Measurements from ENCODE around the gene C11orf68.
"Not testable (repeated sequence)": the region's sequence is repeated elsewhere in the genome, so short reads cannot be mapped to it uniquely, and the experiment has no call there.

The C11orf68 gene

DNA sequence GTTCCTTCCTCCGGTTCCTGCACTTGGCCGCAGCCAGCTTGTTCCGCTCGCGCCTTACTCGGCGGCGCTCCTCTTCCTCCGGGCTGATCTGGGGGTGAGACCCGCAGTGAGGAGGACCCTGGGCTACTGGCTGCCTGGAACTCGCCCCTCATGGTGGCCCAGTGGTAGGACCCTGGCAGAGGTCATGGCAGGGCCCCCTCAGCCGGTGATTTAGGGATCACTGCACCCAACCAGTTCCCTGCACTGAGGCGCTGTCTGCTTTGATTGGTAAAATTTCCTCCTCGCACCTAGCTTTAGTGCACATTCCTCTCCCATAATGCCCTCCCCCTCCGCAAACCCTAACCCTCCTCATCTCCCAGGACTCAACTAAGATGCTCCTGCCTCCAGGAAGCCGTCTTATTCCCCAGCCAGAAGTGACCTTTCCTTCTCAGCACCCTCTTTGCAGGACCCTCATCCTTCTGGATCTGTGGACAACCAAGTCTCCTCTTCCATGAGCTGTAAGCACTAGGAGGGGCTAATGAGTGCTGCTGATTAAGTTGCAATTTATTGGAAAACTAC is 24.7 kb downstream of the C11orf68 start:
- TF ChIP-seq SPI1 (IDR thresholded peaks at IDR 0.05; ENCODE audit: borderline replicate concordance, low read depth) = peak; percentile 68; the same call in 1 of the 2 replicates
- TF ChIP-seq, protein P1, sequence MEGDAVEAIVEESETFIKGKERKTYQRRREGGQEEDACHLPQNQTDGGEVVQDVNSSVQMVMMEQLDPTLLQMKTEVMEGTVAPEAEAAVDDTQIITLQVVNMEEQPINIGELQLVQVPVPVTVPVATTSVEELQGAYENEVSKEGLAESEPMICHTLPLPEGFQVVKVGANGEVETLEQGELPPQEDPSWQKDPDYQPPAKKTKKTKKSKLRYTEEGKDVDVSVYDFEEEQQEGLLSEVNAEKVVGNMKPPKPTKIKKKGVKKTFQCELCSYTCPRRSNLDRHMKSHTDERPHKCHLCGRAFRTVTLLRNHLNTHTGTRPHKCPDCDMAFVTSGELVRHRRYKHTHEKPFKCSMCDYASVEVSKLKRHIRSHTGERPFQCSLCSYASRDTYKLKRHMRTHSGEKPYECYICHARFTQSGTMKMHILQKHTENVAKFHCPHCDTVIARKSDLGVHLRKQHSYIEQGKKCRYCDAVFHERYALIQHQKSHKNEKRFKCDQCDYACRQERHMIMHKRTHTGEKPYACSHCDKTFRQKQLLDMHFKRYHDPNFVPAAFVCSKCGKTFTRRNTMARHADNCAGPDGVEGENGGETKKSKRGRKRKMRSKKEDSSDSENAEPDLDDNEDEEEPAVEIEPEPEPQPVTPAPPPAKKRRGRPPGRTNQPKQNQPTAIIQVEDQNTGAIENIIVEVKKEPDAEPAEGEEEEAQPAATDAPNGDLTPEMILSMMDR (IDR thresholded peaks at IDR 0.05; ENCODE audit: insufficient read depth, low read length) = no peak
- TF ChIP-seq, protein P2, sequence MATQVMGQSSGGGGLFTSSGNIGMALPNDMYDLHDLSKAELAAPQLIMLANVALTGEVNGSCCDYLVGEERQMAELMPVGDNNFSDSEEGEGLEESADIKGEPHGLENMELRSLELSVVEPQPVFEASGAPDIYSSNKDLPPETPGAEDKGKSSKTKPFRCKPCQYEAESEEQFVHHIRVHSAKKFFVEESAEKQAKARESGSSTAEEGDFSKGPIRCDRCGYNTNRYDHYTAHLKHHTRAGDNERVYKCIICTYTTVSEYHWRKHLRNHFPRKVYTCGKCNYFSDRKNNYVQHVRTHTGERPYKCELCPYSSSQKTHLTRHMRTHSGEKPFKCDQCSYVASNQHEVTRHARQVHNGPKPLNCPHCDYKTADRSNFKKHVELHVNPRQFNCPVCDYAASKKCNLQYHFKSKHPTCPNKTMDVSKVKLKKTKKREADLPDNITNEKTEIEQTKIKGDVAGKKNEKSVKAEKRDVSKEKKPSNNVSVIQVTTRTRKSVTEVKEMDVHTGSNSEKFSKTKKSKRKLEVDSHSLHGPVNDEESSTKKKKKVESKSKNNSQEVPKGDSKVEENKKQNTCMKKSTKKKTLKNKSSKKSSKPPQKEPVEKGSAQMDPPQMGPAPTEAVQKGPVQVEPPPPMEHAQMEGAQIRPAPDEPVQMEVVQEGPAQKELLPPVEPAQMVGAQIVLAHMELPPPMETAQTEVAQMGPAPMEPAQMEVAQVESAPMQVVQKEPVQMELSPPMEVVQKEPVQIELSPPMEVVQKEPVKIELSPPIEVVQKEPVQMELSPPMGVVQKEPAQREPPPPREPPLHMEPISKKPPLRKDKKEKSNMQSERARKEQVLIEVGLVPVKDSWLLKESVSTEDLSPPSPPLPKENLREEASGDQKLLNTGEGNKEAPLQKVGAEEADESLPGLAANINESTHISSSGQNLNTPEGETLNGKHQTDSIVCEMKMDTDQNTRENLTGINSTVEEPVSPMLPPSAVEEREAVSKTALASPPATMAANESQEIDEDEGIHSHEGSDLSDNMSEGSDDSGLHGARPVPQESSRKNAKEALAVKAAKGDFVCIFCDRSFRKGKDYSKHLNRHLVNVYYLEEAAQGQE (IDR thresholded peaks at IDR 0.05; ENCODE audit: insufficient replicate concordance, low read depth) = no peak
- TF ChIP-seq GABPA (IDR thresholded peaks at IDR 0.05; ENCODE audit: low read depth) = peak; percentile 85
- peak; percentile 58; the same call in 1 of the 2 replicates for TF ChIP-seq POLR2AphosphoS5 (IDR thresholded peaks at IDR 0.05; ENCODE audit: low read depth)
- peak overlapping the region; percentile 30 for H3K4me3 ChIP-seq (replicated peaks; ENCODE audit: insufficient read depth, low read length)
- peak overlapping the region; percentile 70 for H3K27ac ChIP-seq (replicated peaks)
- peak in 1 of 2 experiments; percentile 69 for DNase-seq (ENCODE audit: low read depth in 1 of 2, low spot score in 1 of 2)
- H3K27me3 ChIP-seq (ENCODE audit: insufficient read depth, poor library complexity, severe bottlenecking) = no peaks in the 10 kb centered on the region

DNA sequence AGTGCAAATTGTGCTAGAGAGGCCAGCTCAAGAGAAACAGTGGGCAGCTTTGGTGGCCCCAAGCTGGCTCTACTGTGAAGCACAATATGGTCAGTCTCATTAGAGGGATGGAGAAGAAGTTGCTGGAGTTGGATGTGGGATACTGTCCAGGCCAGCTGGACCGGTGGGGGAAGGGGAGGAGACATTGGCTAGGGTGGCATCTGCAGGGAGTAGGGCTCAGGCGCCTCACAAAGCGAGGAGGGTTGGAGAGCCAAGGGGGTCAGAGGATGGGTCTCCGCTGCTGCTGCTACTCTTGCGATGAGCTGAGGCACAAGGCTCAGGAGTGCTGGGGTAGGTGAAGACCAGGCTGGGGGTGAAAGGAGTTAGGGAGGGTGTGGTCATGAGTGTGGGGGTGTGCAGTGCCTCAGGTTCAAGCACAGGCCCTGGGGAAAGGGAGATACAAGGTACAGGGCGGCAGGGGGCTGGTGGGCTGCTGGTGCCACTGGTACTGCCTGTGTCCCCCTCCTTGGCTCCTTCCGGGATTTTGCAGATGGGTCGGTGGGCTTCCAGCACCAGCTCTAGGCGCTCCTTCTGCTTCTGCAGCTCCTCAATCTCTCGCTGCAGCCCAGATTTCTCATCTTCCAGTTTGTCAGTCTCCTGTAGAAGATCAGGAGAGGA is 26.1 kb downstream of the C11orf68 start:
- DNase-seq (ENCODE audit: low read depth in 1 of 2, low spot score in 1 of 2) = no peak
- Histone ChIP-seq H3K27me3 (ENCODE audit: insufficient read depth, poor library complexity, severe bottlenecking) (no peaks in the 10 kb centered on the region), H3K27ac (replicated peaks) (no peak overlapping the region), H3K4me3 (replicated peaks; ENCODE audit: insufficient read depth, low read length) (peak overlapping the region; percentile 83)
- TF ChIP-seq, protein P2 (IDR thresholded peaks at IDR 0.05; ENCODE audit: insufficient replicate concordance, low read depth) = no peak
- TF ChIP-seq POLR2AphosphoS5 (IDR thresholded peaks at IDR 0.05; ENCODE audit: low read depth) = peak; percentile 57; the same call in 1 of the 2 replicates

DNA sequence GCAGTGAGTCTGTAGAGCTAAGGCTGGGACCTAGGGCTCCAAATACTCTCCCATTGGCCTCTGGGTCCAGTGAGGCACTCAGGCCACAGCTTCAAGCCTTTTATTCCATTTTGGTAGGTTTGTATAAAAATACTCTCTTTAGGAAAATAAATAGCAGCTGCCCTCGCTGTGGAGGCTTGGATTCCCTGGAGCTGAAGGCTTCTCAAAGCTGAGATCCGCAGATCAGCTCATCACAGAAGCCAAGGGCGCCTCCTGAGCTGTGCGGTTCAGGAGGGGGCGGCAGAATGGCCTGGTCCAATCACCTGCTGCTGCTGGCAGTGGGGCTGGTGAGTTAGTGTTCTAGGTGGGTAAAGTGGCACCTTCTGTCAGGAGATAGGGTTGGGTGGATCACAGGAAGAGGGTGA is 26.7 kb downstream of the C11orf68 start:
- H3K27me3 ChIP-seq (ENCODE audit: insufficient read depth, poor library complexity, severe bottlenecking); DNase-seq (ENCODE audit: low read depth in 1 of 2, low spot score in 1 of 2): not testable (repeated sequence)
- Histone ChIP-seq H3K27ac (replicated peaks) (peak overlapping the region; percentile 76), H3K4me3 (replicated peaks; ENCODE audit: insufficient read depth, low read length) (peak overlapping the region; percentile 83)

DNA sequence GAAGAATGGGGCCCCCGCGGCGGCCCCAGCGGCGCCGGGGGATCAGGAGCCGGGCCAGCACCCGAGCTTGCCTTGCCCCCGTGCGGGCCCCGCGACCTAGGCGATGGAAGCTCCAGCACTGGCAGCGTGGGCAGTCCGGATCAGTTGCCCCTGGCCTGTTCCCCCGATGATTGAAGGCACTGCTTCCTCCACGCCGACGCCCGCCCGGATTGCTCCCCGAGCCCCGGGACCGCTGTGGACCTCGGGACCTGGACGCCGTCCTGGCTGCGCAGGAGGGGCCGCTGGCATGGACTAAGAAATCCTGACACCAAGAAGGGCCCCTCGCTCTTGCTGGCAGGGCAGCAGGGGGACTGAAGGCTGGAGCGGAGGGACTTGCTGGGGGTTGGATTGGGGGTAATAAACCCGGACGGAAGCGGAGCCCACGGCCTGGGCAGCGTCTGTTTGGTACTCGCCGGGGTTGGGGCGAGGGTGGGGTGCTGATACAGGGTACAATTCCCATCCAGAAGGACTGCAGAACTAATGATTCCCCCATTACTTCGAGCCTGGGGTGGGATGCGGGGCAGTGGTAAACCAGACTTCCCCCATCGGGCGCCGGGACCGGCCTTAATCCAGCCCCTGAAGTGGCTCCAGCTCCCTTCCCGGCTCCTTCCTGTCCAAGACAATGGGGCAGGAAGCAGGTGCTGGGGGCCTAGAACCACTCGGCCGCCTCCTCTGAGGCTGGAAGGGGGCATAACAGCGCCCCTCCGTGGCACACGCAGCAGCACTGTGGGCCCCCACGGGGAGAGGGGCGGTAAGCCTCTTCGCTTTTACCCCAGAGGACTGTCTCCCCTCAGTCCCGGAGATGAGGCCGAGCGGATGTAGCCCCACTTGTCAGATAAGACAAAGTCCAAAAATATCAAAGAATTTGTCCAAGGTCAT is 27.4 kb downstream of the C11orf68 start:
- peak overlapping the region; percentile 83 for H3K4me3 ChIP-seq (replicated peaks; ENCODE audit: insufficient read depth, low read length)
- no peaks in the 10 kb centered on the region for H3K27me3 ChIP-seq (ENCODE audit: insufficient read depth, poor library complexity, severe bottlenecking)
- DNase-seq (ENCODE audit: low read depth in 1 of 2, low spot score in 1 of 2) = no peak
- TF ChIP-seq POLR2AphosphoS5 (IDR thresholded peaks at IDR 0.05; ENCODE audit: low read depth) (no peak; the same call in 1 of the 2 replicates), SPI1 (IDR thresholded peaks at IDR 0.05; ENCODE audit: borderline replicate concordance, low read depth) (no peak), GABPA (IDR thresholded peaks at IDR 0.05; ENCODE audit: low read depth) (no peak)
- TF ChIP-seq, protein P1 (IDR thresholded peaks at IDR 0.05; ENCODE audit: insufficient read depth, low read length) = no peak
- TF ChIP-seq, protein P2 (IDR thresholded peaks at IDR 0.05; ENCODE audit: insufficient replicate concordance, low read depth) = no peak
- H3K27ac ChIP-seq (replicated peaks) = peak overlapping the region; percentile 76

All from HL-60 (cell line).